H1 (cell line): ENCODE results near the gene SEMA3E.

Experiments used
- CHD1 ChIP-seq: IDR thresholded peaks from 2 replicates; pipeline ENCODE4 v1.6.1; 2012; ENCODE audit warnings: low read depth, low read length, improper control_type of control experiment
- CTCF ChIP-seq, 3 experiments: IDR thresholded peaks; 1 replicate in 2 of 3; 2 replicates in 1 of 3; pipeline versions ENCODE4 v1.5.1 to v1.6.1; 2011; ENCODE audit warnings: low read length in 3 of 3, mild to moderate bottlenecking in 3 of 3, inconsistent platforms in 2 of 3, low read depth in 1 of 3, moderate library complexity in 1 of 3; ENCODE audit not compliant: insufficient read depth in 1 of 3; ENCODE audit errors: control extremely low read depth in 1 of 3
- KDM1A ChIP-seq: fragments of 200-600, 300-600 bp; sonication (generic); IDR thresholded peaks from 2 replicates; pipeline ENCODE4 v1.7.1; 2016; ENCODE audit warnings: mild to moderate bottlenecking, low read length, borderline replicate concordance
- TAF7 ChIP-seq: optimal IDR thresholded peaks from 2 replicates; pipeline ENCODE3; 2011; ENCODE audit warnings: low read depth, mild to moderate bottlenecking, inconsistent platforms, low read length, moderate library complexity, borderline replicate concordance
- YY1 ChIP-seq: IDR thresholded peaks from 2 replicates; pipeline ENCODE4 v1.6.1; 2011; ENCODE audit warnings: low read depth, mild to moderate bottlenecking, low read length

GRCh38 chr7:83519240-83519639, 129.7 kb downstream of the SEMA3E start:
- TF ChIP-seq YY1 (no peak), TAF7 (no peak), CTCF (IDR thresholded peaks at IDR 0.05; ENCODE audit: control extremely low read depth in 1 of 3, insufficient read depth in 1 of 3, low read depth in 1 of 3, low read length in 3 of 3) (no peak), CHD1 (no peak), KDM1A (no peak)
